Prostate gland (tissue), 2 donors: ENCODE data around the gene SHISAL2B. TPM values are rescaled to one million over a fixed set of nuclear protein-coding genes. Genes with fewer than 3 reads are reported as not detected.
"Not testable (repeated sequence)": the region's sequence is repeated elsewhere in the genome, so short reads cannot be mapped to it uniquely, and the experiment has no call there.

ENCODE experiments used
- DNase-seq: peaks from one replicate; pipeline ENCODE4 v3.0.0-alpha.2; 2019; ENCODE audit warnings: low spot score
- H3K27ac ChIP-seq, 2 donors: fragments of 200-600 bp; sonication (generic); 2 replicates each; pipeline ENCODE4 v1.5.1; 2017 to 2019
- H3K27me3 ChIP-seq: fragments of 200-600 bp; sonication (generic); replicated peaks from 2 replicates; pipeline ENCODE4 v1.5.1; 2019; ENCODE audit not compliant: insufficient read depth
- H3K36me3 ChIP-seq, 2 donors: fragments of 200-600 bp; sonication (generic); 1 replicate in 1 of 2; 2 replicates in 1 of 2; pipeline versions ENCODE4 v1.5.1 to v1.8.1; 2017 to 2019
- H3K4me1 ChIP-seq: fragments of 200-600 bp; sonication (generic); replicated peaks from 2 replicates; pipeline ENCODE4 v1.5.1; 2019
- H3K4me3 ChIP-seq, 2 donors: fragments of 200-600 bp; sonication (generic); 2 replicates each; pipeline ENCODE4 v1.5.1; 2017 to 2019
- H3K9me3 ChIP-seq: fragments of 200-600 bp; sonication (generic); 2 replicates; pipeline ENCODE4 v1.5.1; 2017
- POLR2A ChIP-seq: fragments of 450-650 bp; IDR thresholded peaks from one replicate; pipeline ENCODE4 v1.6.1; 2016; ENCODE audit warnings: antibody characterized with exemption, mild to moderate bottlenecking
- POLR2AphosphoS5 ChIP-seq: sonication (generic); formaldehyde crosslinking; IDR thresholded peaks from one replicate; pipeline ENCODE4 v1.6.1; 2017; ENCODE audit warnings: antibody characterized with exemption
- WGBS: methylation state at CpG from one replicate; pipeline ENCODE4 v1.1.5; 2018; 5-methylcytosine and 5-hydroxymethylcytosine counted together
- intact Hi-C: fragments of 100-400 bp; cut with DNase I; formaldehyde crosslinking; loops from one replicate; pipeline ENCODE4 v1.14.2; 2022
- total RNA-seq, 2 donors: library from RNA; depleted of rRNA; stranded (reverse); fragments of >200 nt; gene quantifications; one replicate each; pipeline ENCODE4 v1.1.0, GENCODE V29; 2016
- TF ChIP-seq, protein P1 (sequence below), 4 experiments: fragments of 200-600 bp in 2 of 4; fragments of 450-650 bp in 2 of 4; sonication (generic) in 2 of 4; IDR thresholded peaks; 1 replicate in 3 of 4; 2 replicates in 1 of 4; pipeline ENCODE4 v1.5.1; 2016 to 2019; ENCODE audit warnings: antibody characterized with exemption in 4 of 4, mild to moderate bottlenecking in 2 of 4, moderate library complexity in 2 of 4

SHISAL2B gene
- total RNA-seq, 2 donors from 2014 or later, result not detected

DNA sequence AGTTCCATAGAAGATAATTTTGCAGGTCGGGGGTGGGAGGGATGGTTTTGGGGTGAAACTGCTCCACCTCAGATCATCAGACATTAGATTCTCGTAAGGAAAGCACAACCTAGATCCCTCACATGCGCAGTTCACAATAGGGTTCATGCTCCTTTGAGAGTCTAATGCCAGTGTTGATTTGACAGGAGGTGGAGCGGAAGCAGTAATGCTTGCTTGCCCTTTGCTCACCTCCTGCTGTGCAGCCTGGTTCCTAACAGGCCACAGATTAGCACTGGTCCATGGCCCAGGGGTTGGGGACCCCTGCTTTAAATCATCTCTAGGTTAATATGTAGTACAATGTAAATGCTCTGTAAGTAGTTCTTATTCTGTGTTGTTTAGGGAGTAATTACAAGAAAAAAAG is 10.5 kb downstream of the SHISAL2B start:
- no peaks in the 10 kb centered on the region for H3K36me3 ChIP-seq
- H3K4me3 ChIP-seq, result no peak overlapping the region
- H3K27me3 ChIP-seq, result no peaks in the 10 kb centered on the region
- no peak for DNase-seq
- H3K27ac ChIP-seq, result no peak overlapping the region
- no peaks in the 10 kb centered on the region for H3K9me3 ChIP-seq
- intact Hi-C loops, result no loop called here
- no peaks in the 10 kb centered on the region for H3K4me1 ChIP-seq
- WGBS, result 92% methylated on average over 4 of the region's 4 CpGs
- TF ChIP-seq POLR2AphosphoS5 (no peak), POLR2A (no peak)
- TF ChIP-seq, protein P1, sequence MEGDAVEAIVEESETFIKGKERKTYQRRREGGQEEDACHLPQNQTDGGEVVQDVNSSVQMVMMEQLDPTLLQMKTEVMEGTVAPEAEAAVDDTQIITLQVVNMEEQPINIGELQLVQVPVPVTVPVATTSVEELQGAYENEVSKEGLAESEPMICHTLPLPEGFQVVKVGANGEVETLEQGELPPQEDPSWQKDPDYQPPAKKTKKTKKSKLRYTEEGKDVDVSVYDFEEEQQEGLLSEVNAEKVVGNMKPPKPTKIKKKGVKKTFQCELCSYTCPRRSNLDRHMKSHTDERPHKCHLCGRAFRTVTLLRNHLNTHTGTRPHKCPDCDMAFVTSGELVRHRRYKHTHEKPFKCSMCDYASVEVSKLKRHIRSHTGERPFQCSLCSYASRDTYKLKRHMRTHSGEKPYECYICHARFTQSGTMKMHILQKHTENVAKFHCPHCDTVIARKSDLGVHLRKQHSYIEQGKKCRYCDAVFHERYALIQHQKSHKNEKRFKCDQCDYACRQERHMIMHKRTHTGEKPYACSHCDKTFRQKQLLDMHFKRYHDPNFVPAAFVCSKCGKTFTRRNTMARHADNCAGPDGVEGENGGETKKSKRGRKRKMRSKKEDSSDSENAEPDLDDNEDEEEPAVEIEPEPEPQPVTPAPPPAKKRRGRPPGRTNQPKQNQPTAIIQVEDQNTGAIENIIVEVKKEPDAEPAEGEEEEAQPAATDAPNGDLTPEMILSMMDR (IDR thresholded peaks at IDR 0.05), result no peak

DNA sequence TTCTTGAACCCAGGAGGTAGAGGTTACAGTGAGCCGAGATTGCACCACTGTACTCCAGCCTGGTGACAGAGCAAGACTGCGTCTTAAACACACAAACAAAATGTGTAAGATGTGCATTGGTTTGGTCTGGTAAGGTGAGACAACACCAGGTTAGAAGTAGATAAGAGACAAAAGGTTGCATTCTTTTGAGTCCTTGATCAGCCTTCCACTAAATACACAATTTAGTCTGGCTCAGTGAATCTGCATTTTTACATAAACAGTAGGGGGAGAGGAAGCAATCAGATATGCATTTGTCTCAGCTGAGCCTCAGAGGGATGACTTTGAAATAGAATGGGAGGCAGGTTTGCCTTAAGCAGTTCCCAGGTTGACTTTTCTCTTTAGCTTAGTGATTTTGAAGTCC is 15.8 kb downstream of the SHISAL2B start:
- H3K4me1 ChIP-seq, H3K27me3 ChIP-seq, H3K4me3 ChIP-seq, H3K36me3 ChIP-seq, H3K27ac ChIP-seq, H3K9me3 ChIP-seq, intact Hi-C loops, DNase-seq: not testable (repeated sequence)
- WGBS, result 44% methylated on average over 2 of the region's 2 CpGs

DNA sequence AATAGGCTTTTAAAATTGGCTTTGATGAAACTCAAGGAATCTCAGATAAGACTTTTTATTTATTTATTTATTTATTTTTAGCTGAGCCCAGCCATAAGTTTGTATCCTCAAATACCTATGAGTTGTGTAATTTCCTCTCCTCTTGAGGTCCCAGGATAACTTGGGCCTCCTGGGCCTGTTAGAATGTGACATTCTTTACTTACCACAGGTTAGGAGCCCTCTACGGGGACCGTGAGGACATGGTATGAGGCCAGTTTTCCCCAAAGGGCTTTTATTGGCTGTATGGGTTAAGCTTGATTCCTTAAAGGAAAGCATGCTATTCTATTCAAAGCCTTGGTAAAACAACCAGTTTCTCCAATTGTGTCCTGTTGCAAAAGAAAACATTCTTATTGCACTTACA is 16.9 kb downstream of the SHISAL2B start:
- TF ChIP-seq POLR2AphosphoS5 (no peak), POLR2A (no peak)
- TF ChIP-seq, protein P1 (IDR thresholded peaks at IDR 0.05), result no peak

DNA sequence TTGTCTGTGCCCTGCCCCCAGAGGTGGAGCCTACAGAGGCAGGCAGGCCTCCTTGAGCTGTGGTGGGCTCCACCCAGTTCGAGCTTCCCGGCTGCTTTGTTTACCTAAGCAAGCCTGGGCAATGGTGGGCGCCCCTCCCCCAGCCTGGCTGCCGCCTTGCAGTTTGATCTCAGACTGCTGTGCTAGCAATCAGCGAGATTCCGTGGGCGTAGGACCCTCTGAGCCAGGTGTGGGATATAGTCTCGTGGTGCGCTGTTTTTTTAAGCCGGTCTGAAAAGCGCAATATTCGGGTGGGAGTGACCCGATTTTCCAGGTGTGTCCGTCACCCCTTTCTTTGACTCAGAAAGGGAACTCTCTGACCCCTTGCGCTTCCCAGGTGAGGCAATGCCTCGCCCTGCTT is 24.2 kb downstream of the SHISAL2B start:
- 69% methylated on average over 11 of the region's 16 CpGs for WGBS
- H3K4me3 ChIP-seq, H3K9me3 ChIP-seq, H3K27me3 ChIP-seq, intact Hi-C loops, DNase-seq, H3K4me1 ChIP-seq, H3K36me3 ChIP-seq, H3K27ac ChIP-seq: not testable (repeated sequence)

More for the DNA sequence above, 16.9 kb downstream of the SHISAL2B start:
- WGBS, result 84% methylated on average over 2 of the region's 2 CpGs
- intact Hi-C loops, result no loop called here
- DNase-seq, result no peak
- Histone ChIP-seq H3K4me1 (no peaks in the 10 kb centered on the region), H3K36me3 (no peaks in the 10 kb centered on the region), H3K4me3 (no peak overlapping the region), H3K27ac (no peak overlapping the region), H3K27me3 (no peaks in the 10 kb centered on the region), H3K9me3 (no peaks in the 10 kb centered on the region)

DNA sequence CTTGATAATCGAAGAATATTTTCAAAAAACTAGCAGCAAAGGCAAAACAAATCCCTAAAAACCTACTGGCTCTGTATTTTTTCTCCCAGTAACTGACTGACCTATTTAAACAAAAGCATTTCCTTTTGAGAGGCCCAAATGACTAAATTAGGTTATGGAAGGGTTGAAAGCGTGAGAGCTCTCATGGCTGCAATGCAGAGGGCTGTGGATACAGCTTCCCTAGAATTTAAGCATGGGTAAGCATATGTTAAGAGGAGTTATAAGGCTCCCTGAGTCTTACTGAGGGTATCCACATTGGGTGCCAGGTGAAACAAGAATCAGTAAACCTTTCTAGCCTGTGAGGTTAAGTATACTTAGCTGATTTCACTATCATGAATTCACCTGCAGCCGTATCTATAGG is 32.3 kb downstream of the SHISAL2B start:
- intact Hi-C loops, result no loop called here
- no peaks in the 10 kb centered on the region for H3K4me1 ChIP-seq
- no peaks in the 10 kb centered on the region for H3K27me3 ChIP-seq
- no peaks in the 10 kb centered on the region for H3K9me3 ChIP-seq
- no peak overlapping the region for H3K4me3 ChIP-seq
- no peaks in the 10 kb centered on the region for H3K36me3 ChIP-seq
- 61% methylated on average over 3 of the region's 3 CpGs for WGBS
- no peak for DNase-seq
- no peak for TF ChIP-seq POLR2AphosphoS5
- TF ChIP-seq, protein P1 (IDR thresholded peaks at IDR 0.05), result no peak
- TF ChIP-seq POLR2A, result no peak
- no peak overlapping the region for H3K27ac ChIP-seq

DNA sequence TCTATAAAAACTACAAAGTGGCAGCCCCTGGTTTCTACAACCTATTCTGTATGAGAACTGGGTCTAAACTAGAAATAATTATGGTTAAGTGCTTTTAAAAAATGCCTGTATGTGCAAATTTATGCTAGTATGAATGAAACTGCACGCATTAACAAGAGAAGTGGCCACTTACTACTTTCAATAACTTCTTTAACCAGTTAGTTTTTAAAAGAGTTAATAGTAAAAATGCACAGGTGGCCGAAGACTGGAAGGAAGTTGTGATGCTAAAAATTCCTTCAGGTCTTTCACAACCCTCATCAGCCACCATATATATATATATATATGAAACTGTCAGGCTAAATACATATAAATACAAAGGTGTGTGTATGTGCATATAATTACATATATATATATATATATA is 36.8 kb downstream of the SHISAL2B start:
- no peak for DNase-seq
- H3K27me3 ChIP-seq, result no peaks in the 10 kb centered on the region
- H3K4me3 ChIP-seq, result no peak overlapping the region
- no peaks in the 10 kb centered on the region for H3K9me3 ChIP-seq
- WGBS, result 95% methylated on average over 2 of the region's 2 CpGs
- TF ChIP-seq, protein P1 (IDR thresholded peaks at IDR 0.05), result no peak
- TF ChIP-seq POLR2A (no peak), POLR2AphosphoS5 (no peak)
- intact Hi-C loops, result no loop called here
- no peak overlapping the region for H3K27ac ChIP-seq
- H3K36me3 ChIP-seq, result no peaks in the 10 kb centered on the region
- no peaks in the 10 kb centered on the region for H3K4me1 ChIP-seq
